ENCODE data around the gene TUBGCP3. TPM values are rescaled to one million over a fixed set of nuclear protein-coding genes. Genes with fewer than 3 reads are reported as not detected.

Gene TUBGCP3
- total RNA-seq, 1 experiment from 2014 or later, result 37.3 TPM

DNA sequence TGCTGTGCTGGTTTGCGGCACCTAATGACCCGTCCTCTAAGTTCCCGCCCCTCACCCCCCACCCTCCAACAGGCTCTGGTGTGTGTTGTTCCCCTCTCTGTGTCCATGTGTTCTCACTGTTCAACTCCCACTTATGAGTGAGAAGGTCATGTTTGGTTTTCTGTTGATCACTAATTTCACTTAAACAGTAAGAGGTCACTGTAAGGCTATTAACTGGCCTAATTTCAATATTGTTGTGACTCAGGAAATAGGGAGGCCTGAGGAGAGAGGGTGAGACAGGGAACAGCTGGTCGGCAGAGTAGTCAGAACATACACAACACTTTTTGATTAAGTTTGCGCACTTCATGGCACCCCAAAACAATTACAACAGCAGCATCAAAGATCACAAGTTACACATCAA, 15.6 kb downstream of the TUBGCP3 start:
- H3K9ac ChIP-seq (ENCODE audit: extremely low read depth, insufficient read length, low read length), result no peak overlapping the region
- no peaks in the 10 kb centered on the region for H4K20me1 ChIP-seq (ENCODE audit: control insufficient read depth, insufficient read depth, insufficient read length)
- H3K79me1 ChIP-seq (ENCODE audit: insufficient read depth, low read depth, low read length, poor library complexity, severe bottlenecking), result peaks cover 8% of the 10 kb centered on the region
- H3K27ac Mint-ChIP-seq, result peak overlapping the region in 1 of 3 experiments; percentile 6; a peak in 2 of 7 replicates
- TF ChIP-seq, protein P1, sequence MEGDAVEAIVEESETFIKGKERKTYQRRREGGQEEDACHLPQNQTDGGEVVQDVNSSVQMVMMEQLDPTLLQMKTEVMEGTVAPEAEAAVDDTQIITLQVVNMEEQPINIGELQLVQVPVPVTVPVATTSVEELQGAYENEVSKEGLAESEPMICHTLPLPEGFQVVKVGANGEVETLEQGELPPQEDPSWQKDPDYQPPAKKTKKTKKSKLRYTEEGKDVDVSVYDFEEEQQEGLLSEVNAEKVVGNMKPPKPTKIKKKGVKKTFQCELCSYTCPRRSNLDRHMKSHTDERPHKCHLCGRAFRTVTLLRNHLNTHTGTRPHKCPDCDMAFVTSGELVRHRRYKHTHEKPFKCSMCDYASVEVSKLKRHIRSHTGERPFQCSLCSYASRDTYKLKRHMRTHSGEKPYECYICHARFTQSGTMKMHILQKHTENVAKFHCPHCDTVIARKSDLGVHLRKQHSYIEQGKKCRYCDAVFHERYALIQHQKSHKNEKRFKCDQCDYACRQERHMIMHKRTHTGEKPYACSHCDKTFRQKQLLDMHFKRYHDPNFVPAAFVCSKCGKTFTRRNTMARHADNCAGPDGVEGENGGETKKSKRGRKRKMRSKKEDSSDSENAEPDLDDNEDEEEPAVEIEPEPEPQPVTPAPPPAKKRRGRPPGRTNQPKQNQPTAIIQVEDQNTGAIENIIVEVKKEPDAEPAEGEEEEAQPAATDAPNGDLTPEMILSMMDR (conservative IDR thresholded peaks at IDR 0.05), result no peak
- H3T11ph ChIP-seq (ENCODE audit: low read length), result no peak overlapping the region
- no peak overlapping the region for H3K56ac ChIP-seq (ENCODE audit: insufficient read length, low read depth, low read length)
- H3K79me2 ChIP-seq (ENCODE audit: insufficient read depth, low read length), result peaks cover 14% of the 10 kb centered on the region; the same call in 1 of the 2 replicates
- H2BK5ac ChIP-seq (ENCODE audit: insufficient read length, low read length), result no peak overlapping the region
- peaks cover 4 to 13% (median 9%) of the 10 kb centered on the region in 3 experiments; a peak in 6 of 7 replicates for H3K36me3 Mint-ChIP-seq (ENCODE audit: insufficient read depth in 1 of 3, low read depth in 3 of 3)
- H3K23me2 ChIP-seq (ENCODE audit: insufficient read length, low read depth, low read length, poor library complexity, severe bottlenecking), result no peaks in the 10 kb centered on the region
- no peak overlapping the region for H2BK15ac ChIP-seq (ENCODE audit: low read depth, low read length)
- no peak for DNase-seq
- no peak overlapping the region for H2BK120ac ChIP-seq (ENCODE audit: low read depth, low read length, poor library complexity, severe bottlenecking)
- H2BK20ac ChIP-seq (ENCODE audit: low read depth, low read length, poor library complexity, severe bottlenecking), result no peak overlapping the region
- H3K18ac ChIP-seq (ENCODE audit: insufficient read length, low read depth, low read length), result no peak overlapping the region
- no peak overlapping the region for H3K23ac ChIP-seq (ENCODE audit: insufficient read length, low read depth, low read length)
- no peak overlapping the region for H3K4me3 Mint-ChIP-seq
- H4K91ac ChIP-seq (ENCODE audit: insufficient read length, low read depth, low read length), result no peak overlapping the region
- H2BK12ac ChIP-seq (ENCODE audit: insufficient read length, low read depth, low read length), result no peak overlapping the region
- no peaks in the 10 kb centered on the region for H3K9me3 ChIP-seq (ENCODE audit: control insufficient read depth, low read depth, low read length)
- no peaks in the 10 kb centered on the region for H3K27me3 Mint-ChIP-seq (ENCODE audit: low read depth)
- H4K5ac ChIP-seq (ENCODE audit: insufficient read length, low read depth, low read length), result no peak overlapping the region
- H4K8ac ChIP-seq (replicated peaks; ENCODE audit: insufficient read length, low read depth, low read length), result no peak overlapping the region
- H2AFZ ChIP-seq (ENCODE audit: low read length), result no peak overlapping the region
- no peak overlapping the region for H3K4me2 ChIP-seq (ENCODE audit: insufficient read depth, insufficient read length, low read length)
- WGBS (ENCODE audit: extremely low coverage, insufficient read length, low lambda C conversion rate), result no CpG with 5 or more reads among the region's 5 CpGs
- H3K4me1 ChIP-seq (ENCODE audit: insufficient read depth, low read length), result no peaks in the 10 kb centered on the region; the same call in 1 of the 2 replicates
- no peak overlapping the region for H3K4ac ChIP-seq (ENCODE audit: low read depth, low read length)
- H3K27ac ChIP-seq (ENCODE audit: insufficient read length, low read depth, low read length), result no peak overlapping the region
- H2AK5ac ChIP-seq (ENCODE audit: insufficient read length, low read length), result no peak overlapping the region
- no peaks in the 10 kb centered on the region for H3K27me3 ChIP-seq (ENCODE audit: insufficient read depth, low read length)
- no peak overlapping the region for H3K14ac ChIP-seq (ENCODE audit: insufficient read depth, low read length)
- 0 out of 5 replicates have a peak, but pooled peaks cover 2% of the 10 kb centered on the region in 2 experiments for H3K9me3 Mint-ChIP-seq
- H3K4me1 Mint-ChIP-seq, result peaks cover 32 to 34% of the 10 kb centered on the region in 2 experiments

Data from H9 (cell line).